Parathyroid adenoma (tissue), 2 donors: ENCODE data around the gene HAUS3.

ENCODE experiments used
- H2AFZ ChIP-seq: fragments of 300-600 bp; sonication (generic); one replicate; pipeline ENCODE4 v1.7.0; 2017; ENCODE audit warnings: antibody characterized with exemption, mild to moderate bottlenecking
- H3K27ac ChIP-seq: fragments of 300-600 bp; sonication (generic); one replicate; pipeline ENCODE4 v1.7.0; 2017
- H3K27me3 ChIP-seq: fragments of 300-600 bp; sonication (generic); one replicate; pipeline ENCODE4 v1.7.0; 2017; ENCODE audit warnings: low read length; ENCODE audit not compliant: control insufficient read depth, insufficient read depth
- H3K36me3 ChIP-seq: fragments of 300-600 bp; sonication (generic); one replicate; pipeline ENCODE4 v1.7.0; 2017; ENCODE audit warnings: low read length; ENCODE audit not compliant: control insufficient read depth, insufficient read depth
- H3K4me1 ChIP-seq: fragments of 300-600 bp; sonication (generic); one replicate; pipeline ENCODE4 v1.7.0; 2017; ENCODE audit warnings: control low read depth
- H3K4me2 ChIP-seq: fragments of 300-600 bp; sonication (generic); one replicate; pipeline ENCODE4 v1.7.0; 2017; ENCODE audit warnings: low read length
- H3K4me3 ChIP-seq: fragments of 300-600 bp; sonication (generic); one replicate; pipeline ENCODE4 v1.7.0; 2017; ENCODE audit warnings: low read depth, low read length
- H3K79me2 ChIP-seq: fragments of 300-600 bp; sonication (generic); one replicate; pipeline ENCODE4 v1.7.0; 2017; ENCODE audit warnings: control low read depth
- H3K9ac ChIP-seq: fragments of 300-600 bp; sonication (generic); one replicate; pipeline ENCODE4 v1.7.0; 2017; ENCODE audit warnings: mild to moderate bottlenecking
- H3K9me3 ChIP-seq: fragments of 300-600 bp; sonication (generic); one replicate; pipeline ENCODE4 v1.7.0; 2017; ENCODE audit warnings: low read length; ENCODE audit not compliant: control insufficient read depth
- TF ChIP-seq, protein P1 (sequence below): fragments of 300-600 bp; sonication (generic); IDR thresholded peaks from one replicate; pipeline ENCODE4 v1.7.0; 2017; ENCODE audit warnings: antibody characterized with exemption, mild to moderate bottlenecking
- donor health status: primary hyperparathyroidism.

HAUS3 gene

DNA sequence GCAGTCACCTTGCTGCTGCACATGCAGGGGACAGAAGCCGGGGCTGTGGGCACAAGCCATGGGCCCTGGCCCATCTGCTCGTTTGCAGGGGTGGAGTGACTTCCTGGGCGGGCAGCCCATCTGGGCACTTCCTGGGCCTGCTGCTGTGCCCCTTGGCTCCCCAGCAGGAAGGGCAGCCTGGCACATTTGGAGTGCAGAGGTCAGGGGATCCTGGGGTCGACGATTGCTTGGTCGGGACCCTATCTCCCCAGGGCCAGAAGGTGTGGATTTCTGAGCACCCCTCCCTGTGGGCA, 30.9 kb upstream of the HAUS3 start:
- H2AFZ ChIP-seq: no peak overlapping the region
- no peaks in the 10 kb centered on the region for H3K79me2 ChIP-seq
- H3K4me1 ChIP-seq: no peaks in the 10 kb centered on the region
- H3K4me3 ChIP-seq: no peak overlapping the region
- no peak overlapping the region for H3K4me2 ChIP-seq
- no peak overlapping the region for H3K27ac ChIP-seq
- H3K9me3 ChIP-seq: no peaks in the 10 kb centered on the region
- no peak overlapping the region for H3K9ac ChIP-seq
- H3K27me3 ChIP-seq: no peaks in the 10 kb centered on the region
- TF ChIP-seq, protein P1, sequence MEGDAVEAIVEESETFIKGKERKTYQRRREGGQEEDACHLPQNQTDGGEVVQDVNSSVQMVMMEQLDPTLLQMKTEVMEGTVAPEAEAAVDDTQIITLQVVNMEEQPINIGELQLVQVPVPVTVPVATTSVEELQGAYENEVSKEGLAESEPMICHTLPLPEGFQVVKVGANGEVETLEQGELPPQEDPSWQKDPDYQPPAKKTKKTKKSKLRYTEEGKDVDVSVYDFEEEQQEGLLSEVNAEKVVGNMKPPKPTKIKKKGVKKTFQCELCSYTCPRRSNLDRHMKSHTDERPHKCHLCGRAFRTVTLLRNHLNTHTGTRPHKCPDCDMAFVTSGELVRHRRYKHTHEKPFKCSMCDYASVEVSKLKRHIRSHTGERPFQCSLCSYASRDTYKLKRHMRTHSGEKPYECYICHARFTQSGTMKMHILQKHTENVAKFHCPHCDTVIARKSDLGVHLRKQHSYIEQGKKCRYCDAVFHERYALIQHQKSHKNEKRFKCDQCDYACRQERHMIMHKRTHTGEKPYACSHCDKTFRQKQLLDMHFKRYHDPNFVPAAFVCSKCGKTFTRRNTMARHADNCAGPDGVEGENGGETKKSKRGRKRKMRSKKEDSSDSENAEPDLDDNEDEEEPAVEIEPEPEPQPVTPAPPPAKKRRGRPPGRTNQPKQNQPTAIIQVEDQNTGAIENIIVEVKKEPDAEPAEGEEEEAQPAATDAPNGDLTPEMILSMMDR: no peak
- H3K36me3 ChIP-seq: no peaks in the 10 kb centered on the region

DNA sequence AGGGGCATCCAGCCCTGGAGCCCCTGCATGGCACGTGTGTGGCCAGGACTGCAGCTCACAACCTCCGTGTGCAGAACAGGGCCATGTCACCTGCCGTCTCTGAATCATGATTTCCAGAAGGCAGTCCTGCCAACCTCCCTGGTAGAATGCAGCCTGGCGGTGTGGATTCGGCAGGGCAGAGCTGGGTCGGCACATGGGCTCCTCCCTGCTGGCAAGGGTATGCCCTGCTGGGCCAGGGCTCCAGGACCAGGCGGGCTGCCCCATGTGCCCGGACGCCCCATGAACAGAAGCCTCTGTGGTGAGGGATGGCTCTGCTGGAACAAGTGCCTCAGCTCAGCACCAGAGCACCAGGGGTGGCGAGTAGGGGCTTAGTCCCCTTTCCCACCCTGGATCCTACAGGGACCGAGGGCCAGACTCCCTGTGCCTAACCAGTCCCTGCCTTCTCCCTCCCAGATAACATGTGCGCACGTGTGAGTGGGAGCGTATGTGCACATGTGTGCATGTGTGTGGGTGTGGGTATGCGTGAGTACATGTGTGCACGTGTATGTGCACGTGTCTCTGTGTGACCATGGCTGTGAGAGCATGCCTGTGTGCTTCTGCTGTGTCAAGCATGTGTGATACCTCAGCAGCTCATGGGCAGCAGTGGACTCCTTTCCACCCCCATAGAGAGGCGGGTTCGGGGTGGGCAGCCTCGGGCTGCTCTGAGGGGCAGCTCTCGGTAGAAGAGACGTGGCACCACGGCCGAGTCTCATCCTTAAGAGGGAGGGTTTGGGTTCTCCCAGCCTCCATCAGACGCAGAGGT, 30.3 kb upstream of the HAUS3 start:
- no peak overlapping the region for H3K9ac ChIP-seq
- TF ChIP-seq, protein P1: no peak

DNA sequence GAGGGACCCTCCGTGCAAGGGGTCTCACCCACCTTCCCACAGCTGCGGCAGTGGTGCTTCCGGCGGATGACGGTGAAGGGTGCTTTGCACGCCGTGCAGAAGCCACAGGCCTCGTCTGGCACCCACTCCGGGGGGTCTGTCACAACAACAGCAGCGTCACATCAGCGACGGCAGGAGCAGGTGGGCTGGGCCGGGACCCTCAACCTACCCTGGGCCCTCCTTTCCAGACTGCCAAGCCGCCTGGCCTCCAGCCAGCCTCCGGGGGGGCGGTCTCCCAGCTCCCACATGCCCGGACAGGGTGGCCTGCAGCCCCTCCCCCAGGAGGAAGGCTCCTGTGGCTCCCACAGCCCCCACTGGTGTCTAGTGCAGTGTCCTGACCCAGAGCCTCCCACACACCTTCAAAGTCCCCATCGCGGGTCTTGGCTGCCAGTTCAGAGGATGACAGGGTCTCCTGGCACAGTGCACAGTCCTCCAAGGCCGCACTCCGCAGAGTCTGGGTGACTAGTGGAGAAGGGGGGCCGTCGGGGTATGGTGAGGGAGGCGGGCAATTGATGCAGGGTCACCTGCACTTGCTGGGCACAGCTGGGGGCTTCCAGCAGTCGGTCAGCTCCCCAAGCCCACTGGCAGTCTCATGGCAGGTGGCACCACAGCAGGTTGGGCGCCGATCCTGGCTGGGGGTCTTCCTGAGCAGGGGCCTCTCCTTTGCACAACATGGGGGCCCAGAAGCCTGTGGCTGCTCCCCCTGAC, 29.5 kb upstream of the HAUS3 start:
- Histone ChIP-seq H3K4me2 (no peak overlapping the region), H3K9me3 (no peaks in the 10 kb centered on the region), H3K27me3 (no peaks in the 10 kb centered on the region), H3K4me3 (no peak overlapping the region), H3K9ac (no peak overlapping the region), H3K4me1 (no peaks in the 10 kb centered on the region), H3K79me2 (no peaks in the 10 kb centered on the region), H3K27ac (no peak overlapping the region), H3K36me3 (no peaks in the 10 kb centered on the region), H2AFZ (no peak overlapping the region)
- TF ChIP-seq, protein P1: no peak

More for the DNA sequence above, 30.3 kb upstream of the HAUS3 start:
- no peak overlapping the region for H3K4me2 ChIP-seq
- no peaks in the 10 kb centered on the region for H3K27me3 ChIP-seq
- no peaks in the 10 kb centered on the region for H3K79me2 ChIP-seq
- H3K4me1 ChIP-seq: no peaks in the 10 kb centered on the region
- H2AFZ ChIP-seq: no peak overlapping the region
- no peaks in the 10 kb centered on the region for H3K9me3 ChIP-seq
- no peak overlapping the region for H3K4me3 ChIP-seq
- no peaks in the 10 kb centered on the region for H3K36me3 ChIP-seq
- no peak overlapping the region for H3K27ac ChIP-seq

DNA sequence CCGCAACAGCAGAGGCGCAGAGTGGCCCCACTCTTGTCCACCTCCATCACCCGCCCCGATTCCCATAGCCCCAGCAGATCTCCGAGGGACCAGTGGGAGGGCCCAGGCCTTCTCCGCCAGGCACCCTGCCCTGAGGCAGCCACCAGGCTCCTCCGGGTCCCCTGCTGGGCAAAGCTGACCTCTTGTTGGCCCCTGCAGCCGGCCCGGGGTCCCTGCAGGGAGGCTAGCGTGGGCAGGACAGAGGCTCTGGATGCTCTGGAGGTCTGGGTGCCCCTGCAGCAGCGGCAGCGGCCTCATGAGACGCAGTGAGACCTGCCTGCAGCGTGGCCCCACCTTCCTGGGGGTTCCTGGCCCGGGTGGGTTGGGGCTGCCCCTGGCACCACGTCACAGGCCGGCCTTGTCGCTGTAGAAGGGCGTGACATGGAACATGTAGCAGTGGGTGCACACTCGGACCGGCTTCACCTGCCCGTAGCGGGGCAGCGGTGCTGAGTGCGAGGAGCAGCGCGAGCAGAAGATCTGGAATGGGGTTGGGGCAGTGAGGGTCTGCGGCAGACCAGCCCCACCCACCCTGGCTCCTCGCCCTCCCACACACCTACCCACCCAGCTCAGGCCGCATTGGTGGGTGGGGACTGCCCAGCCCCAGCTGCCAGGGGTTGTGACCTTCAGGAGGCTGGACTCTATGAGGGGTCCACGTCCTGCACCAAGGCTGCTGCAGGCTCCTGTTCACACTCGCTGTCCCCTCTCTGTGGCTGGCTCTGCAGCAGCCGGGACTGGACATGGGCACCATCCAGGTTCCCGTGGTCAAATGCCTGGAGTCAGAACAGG, 28.6 kb upstream of the HAUS3 start:
- no peak overlapping the region for H3K9ac ChIP-seq
- no peaks in the 10 kb centered on the region for H3K79me2 ChIP-seq

More for the DNA sequence above, 28.6 kb upstream of the HAUS3 start:
- Histone ChIP-seq H3K4me3 (no peak overlapping the region), H3K27ac (no peak overlapping the region), H3K9me3 (no peaks in the 10 kb centered on the region), H3K4me2 (no peak overlapping the region), H3K4me1 (peaks cover 3% of the 10 kb centered on the region), H3K27me3 (no peaks in the 10 kb centered on the region), H2AFZ (no peak overlapping the region), H3K36me3 (no peaks in the 10 kb centered on the region)
- TF ChIP-seq, protein P1: no peak
